GM21526 (cell line): ENCODE measurements around the gene PRSS53.
A peak's percentile ranks its signal among the peaks of the same experiment; 100 is the strongest.
"Not testable (repeated sequence)": the region's sequence is repeated elsewhere in the genome, so short reads cannot be mapped to it uniquely, and the experiment has no call there.

Experiments
- ATAC-seq: cut with Tn5 transposase; IDR thresholded peaks from one replicate; pipeline ENCODE4 v1.9.1; 2021; ENCODE audit warnings: moderate library complexity; ENCODE audit not compliant: unreplicated experiment, low FRiP score

PRSS53 gene

DNA sequence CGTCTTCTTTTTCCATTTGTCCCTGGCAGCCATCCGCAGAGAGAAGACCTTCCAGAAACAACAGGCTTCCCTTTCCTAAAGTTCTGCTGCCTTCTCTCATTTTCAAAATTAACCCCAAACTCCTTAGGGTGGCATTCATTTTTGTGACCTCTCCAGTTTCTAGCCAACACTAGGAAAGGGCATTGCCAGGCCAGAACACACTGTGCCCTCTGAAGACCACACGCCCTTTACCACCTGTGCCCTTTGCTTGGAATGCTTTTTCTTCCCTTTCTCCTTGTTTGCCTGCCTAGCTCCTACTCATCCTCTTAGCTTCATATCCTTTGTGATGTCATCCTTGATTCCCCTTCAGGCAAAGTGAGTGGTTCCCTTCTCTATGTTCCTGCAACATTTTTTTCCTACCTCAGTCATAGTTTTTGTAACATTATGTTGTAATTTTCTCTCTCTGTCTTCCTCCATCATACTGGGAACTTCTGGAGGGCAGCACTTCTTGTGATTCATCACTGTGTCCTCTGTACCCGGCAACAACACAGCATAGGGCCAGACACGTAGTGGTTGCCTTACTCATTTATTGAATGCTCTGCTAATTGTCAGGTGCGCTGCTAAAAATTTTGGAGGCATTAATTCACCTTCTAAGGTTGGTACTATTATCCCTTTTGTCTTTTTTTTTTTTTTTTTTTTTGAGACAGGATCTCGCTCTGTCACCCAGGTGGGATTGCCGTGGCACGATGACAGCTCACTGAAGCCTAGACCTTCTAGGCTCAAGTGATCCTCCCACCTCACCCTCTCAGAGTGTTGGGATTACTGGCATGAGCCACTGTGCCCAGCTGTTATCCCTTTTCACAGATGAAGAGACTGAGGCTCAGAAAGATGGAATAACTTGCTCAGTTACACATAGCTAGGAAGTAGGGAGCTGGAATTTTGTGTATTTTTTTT is 29.7 kb upstream of the PRSS53 start:
- ATAC-seq = no peak

DNA sequence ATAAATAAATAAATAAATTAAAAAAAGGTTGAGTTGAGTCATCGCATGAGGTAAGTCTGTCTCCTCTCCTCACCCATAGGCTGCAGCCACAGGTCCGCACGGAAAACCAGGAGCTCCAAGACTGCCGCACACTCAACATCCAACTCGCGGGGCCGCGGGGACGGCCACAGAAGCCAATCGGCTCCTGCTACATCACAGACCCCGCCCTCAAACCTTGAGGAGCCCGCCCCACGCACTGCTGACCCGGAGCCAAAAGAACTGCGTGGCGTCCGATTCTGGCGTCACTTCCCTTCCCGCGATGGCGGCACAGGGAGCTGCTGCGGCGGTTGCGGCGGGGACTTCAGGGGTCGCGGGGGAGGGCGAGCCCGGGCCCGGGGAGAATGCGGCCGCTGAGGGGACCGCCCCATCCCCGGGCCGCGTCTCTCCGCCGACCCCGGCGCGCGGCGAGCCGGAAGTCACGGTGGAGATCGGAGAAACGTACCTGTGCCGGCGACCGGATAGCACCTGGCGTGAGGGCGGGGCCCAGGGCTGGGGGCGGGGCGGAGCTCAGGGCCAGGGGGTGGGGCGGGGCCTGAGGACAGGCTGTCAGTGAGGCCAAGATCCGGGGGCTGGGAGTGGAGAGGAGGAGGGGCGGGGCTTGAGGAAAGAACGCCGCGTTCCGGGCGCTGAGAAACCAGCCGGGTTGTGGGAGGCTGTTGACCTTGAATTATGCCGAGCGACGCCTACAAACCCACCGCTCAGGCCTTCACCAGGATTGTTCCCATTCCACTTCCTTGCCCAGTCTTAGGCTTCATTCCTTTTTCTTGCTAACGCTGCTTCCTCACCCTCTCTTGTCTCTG is 28.9 kb upstream of the PRSS53 start, which contains the start of gene KAT8:
KAT8 (plus strand) TSS at position 281 of the 839 bp plus-strand sequence; CDS start at position 299, 18 bp downstream.
- peak; percentile 87 for ATAC-seq

DNA sequence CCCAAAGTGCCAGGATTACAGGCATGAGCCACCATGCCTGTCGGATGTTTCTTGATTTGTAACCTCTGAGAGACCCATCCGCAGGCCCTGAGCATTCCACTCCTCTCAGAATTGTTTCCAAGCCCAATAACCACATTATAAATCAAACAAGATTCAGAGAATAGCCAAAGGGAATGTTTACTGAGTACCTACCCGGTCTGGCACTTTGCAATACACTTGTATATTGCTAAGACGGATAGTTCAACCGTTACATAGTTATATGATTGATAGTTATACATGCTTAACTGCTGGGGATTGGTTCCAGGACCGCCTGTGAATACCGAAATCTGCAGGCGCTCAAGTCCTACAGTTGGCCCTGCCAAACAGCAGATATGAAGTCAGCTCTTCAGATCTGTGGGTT is 25.7 kb upstream of the PRSS53 start:
- ATAC-seq = no peak

DNA sequence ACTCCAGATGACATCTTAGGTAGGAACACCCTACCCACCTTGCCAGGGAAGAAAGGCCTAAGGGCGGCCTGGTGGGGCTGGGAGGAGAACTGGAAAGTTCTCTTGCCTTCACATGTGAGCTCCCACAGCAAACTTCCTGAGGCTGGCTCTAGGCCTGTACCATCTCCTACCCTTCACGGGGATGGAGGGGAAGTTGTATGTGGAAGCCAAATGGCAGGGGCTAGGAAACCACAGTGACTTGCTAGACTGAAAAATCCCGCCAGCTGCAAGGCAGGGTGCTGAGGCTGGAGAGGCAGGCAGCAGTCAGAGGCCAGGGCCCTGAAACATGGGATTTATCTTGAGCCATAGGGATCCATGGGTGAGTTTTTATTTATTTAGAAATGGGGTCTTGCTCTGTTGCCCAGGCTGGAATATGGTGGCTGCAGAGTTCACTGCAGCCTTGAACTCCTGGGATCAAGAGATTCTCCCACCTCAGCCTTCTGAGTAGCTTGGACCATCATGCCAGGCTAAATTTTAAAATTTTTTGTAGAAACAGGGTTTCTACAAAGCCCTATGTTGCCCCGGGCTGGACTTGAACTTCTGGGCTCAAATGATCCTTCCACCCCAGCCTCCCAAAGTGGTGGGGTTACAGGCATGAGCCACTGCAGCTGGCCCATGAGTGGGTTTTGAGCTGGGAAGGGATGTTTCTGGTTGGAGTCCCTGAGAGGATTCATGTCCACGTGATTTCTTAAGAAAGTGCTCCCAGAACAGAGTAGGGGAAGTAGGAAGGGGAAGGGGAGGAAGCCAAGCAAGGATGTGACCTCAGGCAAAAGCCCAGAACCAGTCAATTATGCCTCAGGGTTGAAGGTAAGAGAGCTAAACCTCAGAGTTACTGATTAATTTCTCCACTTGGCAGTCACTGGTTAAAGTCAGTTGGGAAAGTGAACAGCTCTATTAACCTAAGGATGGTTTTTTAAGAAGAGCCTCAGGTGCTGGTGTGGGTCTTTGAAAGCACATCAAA is 24.7 kb upstream of the PRSS53 start:
- ATAC-seq = no peak

DNA sequence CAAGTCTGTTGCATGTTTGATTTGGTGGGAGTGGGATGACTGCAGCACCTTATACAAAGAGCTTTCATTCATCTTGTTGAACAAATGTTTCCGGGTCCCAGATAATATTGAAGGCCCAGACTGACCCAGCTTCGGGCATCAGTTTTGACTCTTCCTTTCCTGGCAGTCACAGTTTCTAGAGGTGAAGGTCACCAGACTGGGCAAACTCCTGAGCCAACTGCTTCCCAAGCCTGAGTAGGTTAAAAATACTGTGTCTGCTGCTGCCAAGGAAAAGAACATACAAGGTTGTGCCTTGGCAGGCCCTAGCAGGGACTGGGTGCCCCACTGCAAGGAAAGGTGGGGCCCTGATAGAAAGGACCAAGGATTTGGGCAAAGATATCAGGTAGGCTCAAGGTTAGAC is 24.0 kb upstream of the PRSS53 start:
- ATAC-seq = no peak

DNA sequence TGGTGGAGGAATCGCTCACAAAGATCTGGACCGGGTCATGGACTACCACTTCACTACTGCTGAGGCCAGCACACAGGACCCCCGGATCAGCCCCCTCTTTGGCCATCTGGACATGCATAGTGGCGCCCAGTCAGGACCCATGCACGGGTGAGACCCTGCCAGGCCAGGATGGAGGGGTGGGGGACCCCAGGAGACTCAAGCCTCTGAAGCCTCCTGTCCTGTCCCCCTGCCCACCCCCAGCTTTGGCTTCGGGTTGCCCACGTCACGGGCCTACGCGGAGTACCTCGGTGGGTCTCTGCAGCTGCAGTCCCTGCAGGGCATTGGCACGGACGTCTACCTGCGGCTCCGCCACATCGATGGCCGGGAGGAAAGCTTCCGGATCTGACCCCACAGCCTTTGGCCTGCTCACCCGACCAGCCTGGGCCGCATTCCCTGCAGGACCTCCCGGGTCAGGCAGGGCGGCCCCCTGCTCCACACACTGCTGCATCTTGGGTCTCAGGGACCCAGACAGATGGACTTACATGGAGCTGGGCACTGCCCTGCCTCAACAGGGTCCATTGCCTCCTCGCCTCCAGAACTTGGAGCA is 23.2 kb upstream of the PRSS53 start:
- no peak for ATAC-seq

DNA sequence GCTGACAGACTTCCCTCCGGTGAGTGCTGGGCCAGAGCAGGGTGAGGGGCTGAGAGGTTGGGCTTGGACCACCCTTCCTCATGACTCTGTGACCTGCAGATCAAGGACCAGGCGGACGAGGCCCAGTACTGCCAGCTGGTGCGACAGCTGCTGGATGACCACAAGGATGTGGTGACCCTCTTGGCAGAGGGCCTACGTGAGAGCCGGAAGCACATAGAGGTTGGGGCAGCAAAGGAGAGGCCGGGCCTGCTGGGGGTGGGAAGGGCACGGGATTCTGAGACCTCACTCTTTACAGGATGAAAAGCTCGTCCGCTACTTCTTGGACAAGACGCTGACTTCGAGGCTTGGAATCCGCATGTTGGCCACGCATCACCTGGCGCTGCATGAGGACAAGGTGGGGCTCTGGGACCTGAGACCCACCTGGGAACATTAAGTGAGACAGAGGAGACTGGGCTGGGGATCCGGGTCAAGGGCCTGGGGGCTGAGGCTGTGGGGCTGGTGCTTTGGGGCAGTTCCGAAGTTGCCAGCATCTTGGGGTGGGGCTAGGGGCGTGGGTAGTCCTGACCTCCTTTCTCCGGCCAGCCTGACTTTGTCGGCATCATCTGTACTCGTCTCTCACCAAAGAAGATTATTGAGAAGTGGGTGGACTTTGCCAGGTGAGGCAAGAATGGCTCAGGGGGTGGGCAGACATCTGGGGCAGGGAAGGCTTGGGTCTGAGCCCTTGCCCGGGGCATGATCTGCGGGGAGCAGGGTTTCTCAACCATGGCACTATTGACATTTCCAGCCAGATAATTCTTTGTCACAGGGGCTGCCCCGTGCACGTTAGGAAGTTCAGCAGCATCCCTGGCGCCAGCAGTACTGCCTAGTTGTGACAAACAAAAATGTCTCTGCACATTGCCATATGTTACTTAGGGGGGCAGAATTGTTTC is 21.6 kb upstream of the PRSS53 start:
- no peak for ATAC-seq

DNA sequence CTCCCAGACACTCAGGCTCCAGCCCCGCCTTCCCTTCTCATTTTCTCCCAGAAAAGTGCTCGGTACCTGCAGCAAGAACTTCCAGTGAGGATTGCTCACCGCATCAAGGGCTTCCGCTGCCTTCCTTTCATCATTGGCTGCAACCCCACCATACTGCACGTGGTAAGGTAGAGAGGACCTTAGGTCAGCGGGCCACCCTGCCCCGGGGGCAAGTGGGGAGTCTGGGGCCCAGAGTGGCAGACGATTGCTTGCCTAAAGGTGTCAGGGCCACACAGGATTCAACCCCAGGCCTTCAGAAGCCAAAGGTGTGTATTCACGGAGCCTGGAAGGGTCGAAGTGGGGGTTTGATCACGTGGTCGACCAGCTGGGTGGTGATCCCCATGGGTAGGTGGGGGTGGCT is 20.9 kb upstream of the PRSS53 start:
- no peak for ATAC-seq

DNA sequence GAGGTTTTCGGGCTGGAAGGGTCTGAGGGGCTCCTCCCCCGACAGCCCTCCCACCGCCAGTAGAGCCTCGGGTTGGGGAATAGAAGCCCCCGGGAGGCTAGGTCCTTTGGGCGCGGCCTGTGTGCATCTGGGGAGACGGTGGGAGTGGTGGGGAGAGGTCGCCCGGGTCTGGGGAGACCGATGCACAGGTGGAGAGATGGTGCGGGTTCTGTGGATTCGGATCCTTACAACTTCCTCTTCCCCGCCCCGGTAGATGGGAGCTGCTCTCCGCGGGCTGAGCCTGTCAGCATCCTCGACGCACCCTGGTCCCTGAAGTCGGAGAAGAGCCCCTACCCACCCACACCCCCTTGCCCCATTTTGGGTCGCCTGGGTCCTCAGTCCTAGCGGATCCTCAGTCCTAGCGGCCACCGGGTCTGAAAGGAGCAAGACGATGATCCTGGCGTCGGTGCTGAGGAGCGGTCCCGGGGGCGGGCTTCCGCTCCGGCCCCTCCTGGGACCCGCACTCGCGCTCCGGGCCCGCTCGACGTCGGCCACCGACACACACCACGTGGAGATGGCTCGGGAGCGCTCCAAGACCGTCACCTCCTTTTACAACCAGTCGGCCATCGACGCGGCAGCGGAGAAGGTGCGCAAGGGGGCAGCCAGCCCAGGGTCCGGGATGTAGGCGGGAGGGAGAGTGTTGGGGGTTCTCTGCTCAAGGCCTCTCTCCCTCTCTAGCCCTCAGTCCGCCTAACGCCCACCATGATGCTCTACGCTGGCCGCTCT is 20.2 kb upstream of the PRSS53 start:
- ATAC-seq = no peak

DNA sequence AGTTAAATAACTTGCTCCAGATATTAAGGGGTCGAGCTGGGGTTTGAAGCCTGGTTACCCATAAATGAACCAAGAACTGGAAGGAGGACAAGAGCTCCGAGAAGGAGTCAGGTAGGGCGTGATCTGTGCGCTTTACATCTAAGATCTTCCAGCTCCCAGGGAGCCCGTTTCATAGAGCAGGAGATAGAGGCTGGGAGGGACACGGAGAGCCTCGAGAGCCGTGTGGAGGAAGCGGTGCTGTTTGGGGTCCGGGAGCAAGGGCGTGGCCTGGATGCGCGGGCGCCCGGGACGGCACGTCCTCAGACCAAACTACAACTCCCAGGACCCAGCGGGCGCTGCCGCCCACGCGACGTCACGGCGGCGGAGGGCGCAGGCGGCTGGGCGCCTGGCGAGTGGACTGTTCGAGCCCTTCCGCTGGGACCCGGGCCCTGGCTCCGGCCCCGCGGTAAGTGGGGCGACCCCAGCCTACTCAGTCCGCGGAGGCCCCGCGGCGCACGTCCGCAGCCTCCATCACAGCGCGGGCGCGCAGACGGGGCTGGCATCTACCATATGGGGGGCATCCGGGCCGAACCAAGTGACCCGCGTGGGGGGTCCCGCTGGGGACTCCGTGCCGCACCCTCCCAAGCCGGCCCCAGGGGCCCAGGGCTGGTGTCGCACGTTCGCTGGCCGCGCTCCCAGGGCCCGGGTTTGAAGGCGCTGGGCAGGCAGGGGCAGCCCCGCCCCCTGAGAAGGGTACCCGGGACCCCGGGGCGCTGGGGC is 19.5 kb upstream of the PRSS53 start, which contains the start of gene BCKDK:
BCKDK (plus strand) TSS at position 352 of the 759 bp plus-strand sequence. CDS start 838 bp downstream, outside the sequence.
- peak; percentile 59 for ATAC-seq

DNA sequence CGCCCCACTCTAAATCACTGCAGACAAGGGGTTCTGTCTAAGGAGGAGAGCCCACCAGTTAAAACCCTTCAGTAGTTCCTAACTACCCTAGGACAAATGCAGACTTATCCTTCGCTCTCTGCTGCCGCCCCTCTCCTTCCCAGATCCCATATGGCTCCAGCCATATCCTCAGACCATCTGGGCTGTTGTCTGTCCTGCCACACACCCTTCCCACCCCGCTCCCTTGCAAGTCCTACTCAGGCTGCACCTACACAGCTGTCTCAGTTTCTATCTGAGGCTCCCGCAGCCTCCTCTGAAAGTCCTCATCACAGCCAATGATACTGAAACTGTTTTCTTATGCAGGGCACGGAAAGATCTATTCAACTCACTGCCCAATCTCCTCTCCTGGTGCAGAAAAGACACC is 18.7 kb upstream of the PRSS53 start:
- peak; percentile 46 for ATAC-seq

DNA sequence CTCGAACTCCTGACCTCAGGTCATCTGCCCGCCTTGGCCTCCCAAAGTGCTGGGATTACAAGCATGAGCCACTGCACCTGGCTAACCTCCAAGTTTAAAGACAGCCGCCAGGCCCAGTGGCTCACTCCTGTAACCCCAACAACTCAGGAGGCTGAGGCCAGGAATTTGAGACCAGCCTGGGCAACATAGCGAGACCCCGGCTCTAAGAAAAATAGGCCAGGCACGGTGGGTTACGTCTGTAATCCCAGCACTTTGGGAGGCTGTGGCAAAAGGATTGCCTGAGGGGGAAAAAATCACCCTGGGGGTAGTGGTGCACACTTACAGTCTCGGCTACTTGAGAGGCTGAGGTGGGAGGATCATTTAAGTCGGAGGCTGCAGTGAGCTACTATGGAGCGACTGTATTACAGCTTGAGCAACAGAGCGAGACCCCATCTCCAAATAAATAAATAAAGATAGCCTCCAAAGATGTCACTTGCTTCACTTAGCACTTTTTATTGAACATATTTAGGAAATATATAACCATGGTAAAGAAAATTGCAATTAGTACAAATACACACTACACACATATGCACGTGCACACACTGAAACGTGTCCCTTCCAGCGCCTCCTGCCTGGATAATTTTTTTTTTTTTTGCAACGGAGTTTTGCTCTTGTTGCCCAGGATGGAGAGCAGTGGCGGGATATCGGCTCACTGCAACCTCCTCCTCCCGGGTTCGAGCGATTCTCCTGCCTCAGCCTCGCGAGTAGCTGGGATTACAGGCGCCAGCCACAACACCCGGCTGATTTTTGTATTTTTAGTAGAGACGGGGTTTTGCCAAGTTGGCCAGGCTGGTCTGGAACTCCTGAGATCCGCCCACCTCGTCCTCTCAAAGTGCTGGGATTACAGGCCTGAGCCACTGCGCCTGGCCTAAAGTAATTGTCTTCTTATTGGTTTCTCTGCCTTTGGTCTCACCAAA is 18.0 kb upstream of the PRSS53 start:
- no peak for ATAC-seq

DNA sequence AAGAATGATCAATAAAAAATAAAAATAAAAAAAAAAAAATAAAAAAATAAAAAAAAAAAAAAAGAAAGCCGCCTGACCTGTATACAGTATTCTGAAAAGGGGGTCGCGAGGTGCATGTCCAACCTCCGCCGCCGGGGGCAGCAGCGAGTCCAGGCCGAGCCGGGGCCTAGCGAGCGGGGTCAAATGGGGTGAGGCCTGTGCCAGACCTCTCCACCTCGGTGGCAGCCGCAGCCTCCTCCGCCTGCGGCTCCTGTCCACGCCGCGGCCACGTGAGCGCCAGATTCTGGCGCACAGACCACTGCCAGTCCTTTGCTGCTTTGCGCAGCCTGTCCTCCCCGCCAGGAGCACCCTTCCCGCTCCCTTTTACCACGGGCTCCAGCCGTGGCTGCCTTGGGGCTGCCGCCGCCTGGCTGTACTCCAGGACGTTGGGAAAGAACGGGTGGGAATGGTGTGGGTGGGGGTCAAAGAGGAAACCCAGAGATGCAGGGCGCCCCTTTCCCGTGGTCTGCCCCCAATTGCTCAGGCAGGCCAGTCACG is 17.0 kb upstream of the PRSS53 start:
- no peak for ATAC-seq

DNA sequence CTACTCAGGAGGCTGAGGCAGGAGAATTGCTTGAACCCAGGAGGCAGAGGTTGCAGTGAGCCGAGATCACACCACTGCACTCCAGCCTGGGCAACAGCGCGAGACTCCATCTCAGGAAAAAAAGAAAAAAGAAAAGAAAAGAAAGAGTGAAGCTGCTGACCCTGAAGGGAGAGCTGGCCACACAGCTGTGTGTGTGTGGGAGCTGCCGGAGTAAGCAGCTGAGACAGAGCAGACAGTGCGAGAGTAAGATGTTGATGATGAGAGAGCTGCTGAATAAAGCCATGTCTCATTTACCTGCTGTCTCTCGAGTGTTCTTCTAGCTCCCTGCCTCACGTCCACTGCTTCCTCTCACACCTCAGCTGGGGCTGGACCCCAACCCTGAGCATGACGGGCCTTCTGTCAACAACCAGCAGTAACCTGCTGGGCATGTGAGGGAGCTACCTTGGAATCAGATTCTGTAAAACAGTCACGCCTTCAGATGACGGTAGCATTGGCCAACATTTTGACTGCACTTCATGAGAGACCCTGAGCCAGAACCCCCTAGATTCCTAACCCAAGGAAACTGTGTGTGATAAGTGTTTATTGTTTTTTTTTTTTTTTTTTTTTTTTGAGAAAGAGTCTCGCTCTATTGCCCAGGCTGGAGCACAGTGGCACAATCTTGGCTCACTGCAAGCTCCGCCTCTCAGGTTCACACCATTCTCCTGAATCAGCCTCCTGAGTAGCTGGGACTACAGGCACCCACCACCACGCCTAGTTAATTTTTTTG is 12.3 kb upstream of the PRSS53 start:
- ATAC-seq = not testable (repeated sequence)
